NCI-H2196 treated with DMSO at 0.1 percent for 48 hours (cell line): ENCODE measurements around the gene GTF2H1.
"Not testable (repeated sequence)": the region's sequence is repeated elsewhere in the genome, so short reads cannot be mapped to it uniquely, and the experiment has no call there.

Experiments
- DNase-seq: peaks from one replicate; lab custom pipeline; 2025; ENCODE audit not compliant: unreplicated experiment; lab: John Stamatoyannopoulos, UW

The GTF2H1 gene

DNA sequence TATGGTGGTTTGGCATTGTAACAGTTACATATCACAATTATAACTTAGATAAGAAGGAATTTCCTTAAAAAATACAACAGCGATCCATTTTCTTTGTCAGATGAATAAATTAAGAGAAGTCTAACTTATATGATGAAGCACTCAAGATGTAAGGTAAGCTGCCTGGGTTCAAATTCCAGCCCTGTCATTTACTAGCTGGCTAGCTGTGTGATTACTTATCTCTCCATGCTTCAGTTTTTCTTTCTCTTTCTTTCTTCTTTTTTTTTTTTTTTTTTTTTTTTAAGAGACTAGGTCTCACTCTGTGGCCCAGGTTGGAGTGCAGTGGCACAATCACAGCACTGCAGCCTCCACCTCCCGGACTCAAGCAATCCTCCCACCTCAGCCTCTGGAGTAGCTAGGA, 49.8 kb downstream of the GTF2H1 start:
- DNase-seq, result no peak

GRCh38 chr11:18374956-18375355, 52.6 kb downstream of the GTF2H1 start:
- DNase-seq, result no peak

- no peak for DNase-seq
Measured at GRCh38 chr11:18375941-18376340, 53.6 kb downstream of the GTF2H1 start.

DNA sequence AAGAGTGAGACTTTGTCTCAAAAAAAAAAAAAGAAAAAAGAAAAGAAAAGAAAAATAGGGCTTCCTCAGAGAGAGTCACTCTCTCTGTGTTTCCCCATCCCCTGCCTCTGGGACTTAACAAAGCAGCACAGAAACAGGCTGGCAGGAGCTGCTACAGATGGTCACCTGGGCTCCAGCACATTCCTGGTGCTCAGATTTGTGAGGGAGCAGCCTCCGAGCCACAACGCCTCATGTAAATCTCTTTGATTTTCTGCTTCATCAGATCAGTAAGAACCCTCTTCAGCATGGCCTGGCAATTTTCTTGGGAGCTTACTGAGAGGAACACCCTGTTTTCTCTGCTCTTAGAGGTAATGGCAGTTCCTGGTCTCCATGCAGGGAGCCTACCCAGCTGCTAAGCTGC, 56.8 kb downstream of the GTF2H1 start:
- DNase-seq, result no peak

GRCh38 chr11:18383388-18384156, 61.2 kb downstream of the GTF2H1 start:
- DNase-seq, result peak; percentile 36

DNA sequence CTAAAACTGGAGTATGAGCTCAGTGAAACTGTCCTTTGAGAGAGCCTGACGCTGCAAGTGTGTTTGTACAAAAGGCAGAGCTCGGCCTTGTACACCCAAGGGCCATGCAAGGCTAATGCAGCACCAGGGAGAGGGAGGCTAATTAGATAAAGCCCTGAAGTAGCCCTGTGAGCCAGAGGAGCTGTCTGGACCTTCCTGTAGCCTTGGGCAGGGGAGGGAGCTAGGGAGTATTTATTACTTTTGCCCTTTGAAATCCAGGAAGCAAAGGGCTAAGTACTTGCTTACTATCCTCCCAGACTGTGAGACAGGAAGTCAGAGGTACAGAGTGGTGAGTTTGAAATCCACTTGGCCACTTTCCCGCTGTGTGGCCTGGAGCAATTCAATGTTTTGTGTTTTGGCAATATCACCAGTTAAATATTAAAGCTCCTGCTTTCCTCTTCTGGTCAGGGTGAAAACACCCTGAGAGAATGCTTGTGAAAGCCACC, 61.8 kb downstream of the GTF2H1 start:
- peak; percentile 62 for DNase-seq

DNA sequence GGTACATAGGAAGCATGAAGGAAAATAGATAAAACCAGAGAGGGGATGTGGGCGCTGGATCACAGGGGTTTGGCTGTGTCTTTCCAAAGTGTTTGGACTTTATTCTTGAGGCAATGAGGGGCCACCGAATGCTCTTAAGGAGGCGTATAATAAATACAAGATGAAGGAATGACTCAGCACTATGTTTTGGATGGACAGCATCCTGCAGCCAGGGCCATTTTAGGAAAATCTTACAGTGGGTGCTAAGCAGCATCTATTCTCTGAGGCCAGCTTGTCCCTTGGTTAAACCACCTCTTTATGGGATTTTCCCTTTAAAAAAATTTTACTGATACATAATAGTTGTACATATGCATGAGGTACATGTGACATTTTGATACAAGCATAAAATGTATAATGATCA, 67.7 kb downstream of the GTF2H1 start:
- no peak for DNase-seq

DNA sequence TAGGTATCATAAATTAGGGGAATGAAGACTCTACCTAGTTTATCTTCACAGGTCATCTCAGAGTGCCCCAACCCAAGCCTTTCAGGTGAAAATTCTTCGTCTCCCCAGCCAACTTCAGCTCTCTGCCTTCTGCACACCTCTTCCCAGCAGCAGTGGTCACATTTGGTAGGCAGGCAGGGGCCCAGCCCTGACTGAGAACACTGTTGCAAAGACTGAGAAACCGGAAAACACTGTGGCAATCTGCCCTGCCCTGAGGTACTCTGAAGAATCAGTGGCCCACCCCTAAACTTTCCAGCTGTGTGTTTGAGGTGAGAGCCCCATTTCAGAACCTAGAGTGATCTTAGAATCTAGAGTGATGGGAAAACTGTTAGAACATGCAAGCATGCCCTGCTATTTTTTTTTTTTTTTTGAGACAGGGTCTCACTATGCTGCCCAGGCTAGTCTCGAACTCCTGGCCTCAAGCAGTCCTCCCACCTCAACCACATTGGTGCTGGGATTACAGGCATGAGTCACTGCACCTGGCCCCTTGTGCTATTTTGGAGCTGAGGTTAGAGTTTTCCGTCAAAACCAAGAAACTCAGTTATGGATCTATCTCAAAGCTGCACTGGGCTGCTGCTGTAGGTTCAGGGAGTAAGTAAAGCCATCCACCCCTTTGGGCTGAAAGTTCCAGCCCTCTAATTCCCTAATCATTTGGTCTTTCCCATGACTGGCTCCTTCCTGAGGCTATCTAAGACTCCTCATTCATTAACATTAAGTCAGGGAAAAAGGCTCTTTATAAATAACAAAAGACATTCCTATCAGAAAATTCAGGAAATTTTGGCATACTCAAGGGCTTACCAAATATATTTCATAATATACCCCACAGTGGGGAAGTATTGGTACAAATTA, 70.3 kb downstream of the GTF2H1 start:
- no peak for DNase-seq

- no peak for DNase-seq
Measured at GRCh38 chr11:18393581-18394274, 71.4 kb downstream of the GTF2H1 start.

GRCh38 chr11:18394275-18394927, 72.0 kb downstream of the GTF2H1 start, which contains the start of gene LDHA:
Gene LDHA (plus strand): TSS chr11:18394563. CDS start chr11:18396843, 2,280 bp downstream.
- DNase-seq, result peak; percentile 88

DNA sequence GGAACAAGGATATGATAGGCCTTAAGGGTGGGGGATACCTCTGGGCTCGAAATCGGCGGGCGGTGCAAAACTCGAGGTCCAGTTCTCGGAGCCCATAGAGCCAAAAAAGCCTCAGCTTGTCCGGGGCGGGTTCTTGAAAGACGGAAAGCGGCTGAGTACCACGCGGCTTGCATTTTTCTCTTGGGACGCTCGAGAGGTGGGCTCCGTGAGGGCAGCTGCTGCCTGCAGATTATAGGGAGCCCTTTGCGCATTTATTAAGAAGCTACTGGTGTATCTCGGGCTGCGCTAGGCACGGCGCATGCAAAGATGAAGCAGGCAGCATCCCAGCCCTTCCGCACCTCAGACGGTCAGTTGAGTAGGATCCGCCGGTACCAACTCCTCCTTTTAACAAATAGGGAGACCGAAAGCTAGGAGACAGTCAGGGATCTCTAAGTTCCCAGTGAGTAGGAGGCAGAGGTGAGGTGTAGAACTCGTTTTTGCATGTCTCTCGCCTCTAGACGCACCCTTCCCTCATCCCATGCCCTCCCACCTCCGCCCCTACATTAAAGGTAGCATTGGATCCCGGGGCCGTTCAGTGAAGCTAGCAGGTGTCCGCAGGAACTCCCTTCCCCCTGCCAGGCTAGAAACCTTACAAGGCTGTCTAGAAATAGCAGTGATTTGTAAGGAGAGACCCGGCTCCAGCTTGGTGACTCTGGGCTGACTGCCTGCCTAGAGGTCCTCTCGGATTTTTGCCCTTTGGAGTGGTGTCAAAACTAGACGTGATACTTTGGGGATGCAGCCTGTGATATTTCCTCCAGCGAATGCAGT, 72.8 kb downstream of the GTF2H1 start:
- DNase-seq, result no peak

DNA sequence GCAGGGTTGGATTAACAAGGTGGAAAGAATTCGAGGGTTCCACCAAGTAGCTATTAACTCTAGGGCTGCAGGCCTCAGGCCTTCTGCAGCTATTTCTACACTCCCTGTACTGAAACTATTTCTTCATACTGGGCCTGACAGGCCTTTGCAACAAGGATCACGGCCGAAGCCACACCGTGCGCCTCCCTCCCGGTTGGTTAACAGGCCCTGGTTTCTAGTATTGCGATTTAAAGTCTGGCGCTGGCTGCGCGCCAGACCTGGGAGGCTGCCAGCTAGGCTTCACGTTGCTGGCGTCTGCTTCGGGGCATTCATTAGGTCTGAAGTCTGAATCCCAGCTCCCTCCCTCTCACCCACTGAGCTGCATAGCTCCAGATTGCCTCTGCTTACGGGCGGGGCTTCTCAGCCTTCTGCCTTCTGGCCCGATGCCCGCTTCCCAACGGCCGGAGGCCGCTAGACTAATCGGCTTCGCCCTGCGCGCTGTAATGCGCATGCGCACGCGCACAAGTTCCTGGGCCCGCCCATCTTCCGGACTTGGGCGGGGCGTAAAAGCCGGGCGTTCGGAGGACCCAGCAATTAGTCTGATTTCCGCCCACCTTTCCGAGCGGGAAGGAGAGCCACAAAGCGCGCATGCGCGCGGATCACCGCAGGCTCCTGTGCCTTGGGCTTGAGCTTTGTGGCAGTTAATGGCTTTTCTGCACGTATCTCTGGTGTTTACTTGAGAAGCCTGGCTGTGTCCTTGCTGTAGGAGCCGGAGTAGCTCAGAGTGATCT, 73.6 kb downstream of the GTF2H1 start:
- DNase-seq, result peak; percentile 98

DNA sequence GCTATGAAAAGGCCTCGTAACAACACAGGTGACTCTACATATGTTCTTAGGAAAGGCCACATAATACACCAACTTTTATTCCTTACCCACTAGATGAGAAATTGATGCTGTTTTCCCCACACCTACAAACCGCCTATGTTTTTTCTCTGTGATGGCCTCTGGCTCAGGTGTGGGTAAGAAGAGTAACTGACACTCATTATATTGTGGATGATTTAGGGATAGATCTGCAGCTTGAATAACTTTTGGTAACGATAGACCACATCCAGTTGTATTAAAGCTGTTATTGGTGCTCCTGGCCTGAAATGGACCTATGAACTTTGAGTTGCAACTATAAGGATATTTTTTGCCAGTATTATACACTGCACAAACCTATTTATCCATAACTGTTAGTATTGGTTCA, 75.6 kb downstream of the GTF2H1 start:
- DNase-seq, result no peak

GRCh38 chr11:18401077-18401476, 78.7 kb downstream of the GTF2H1 start:
- DNase-seq, result not testable (repeated sequence)

- DNase-seq, result no peak
Measured at GRCh38 chr11:18404062-18404461, 81.7 kb downstream of the GTF2H1 start.

DNA sequence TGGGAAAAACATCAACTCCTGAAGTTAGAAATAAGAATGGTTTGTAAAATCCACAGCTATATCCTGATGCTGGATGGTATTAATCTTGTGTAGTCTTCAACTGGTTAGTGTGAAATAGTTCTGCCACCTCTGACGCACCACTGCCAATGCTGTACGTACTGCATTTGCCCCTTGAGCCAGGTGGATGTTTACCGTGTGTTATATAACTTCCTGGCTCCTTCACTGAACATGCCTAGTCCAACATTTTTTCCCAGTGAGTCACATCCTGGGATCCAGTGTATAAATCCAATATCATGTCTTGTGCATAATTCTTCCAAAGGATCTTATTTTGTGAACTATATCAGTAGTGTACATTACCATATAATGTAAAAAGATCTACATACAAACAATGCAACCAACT, 85.0 kb downstream of the GTF2H1 start:
- DNase-seq, result not testable (repeated sequence)

GRCh38 chr11:18408558-18409291, 86.4 kb downstream of the GTF2H1 start:
- no peak for DNase-seq

GRCh38 chr11:18416459-18416858, 94.1 kb downstream of the GTF2H1 start:
- no peak for DNase-seq
